Stimulated activated CD4-positive, alpha-beta T cell treated with anti-CD3 and anti-CD28 coated beads, Interleukin-4, amount 100 ng/mL, for 4 hours (primary cell): ENCODE measurements around the gene KPNA1.
"Not testable (repeated sequence)": the region's sequence is repeated elsewhere in the genome, so short reads cannot be mapped to it uniquely, and the experiment has no call there.

Experiments used
- DNase-seq, 2 experiments: peaks; one replicate each; pipeline ENCODE4 v3.0.0-alpha.2; 2020

Gene KPNA1

DNA sequence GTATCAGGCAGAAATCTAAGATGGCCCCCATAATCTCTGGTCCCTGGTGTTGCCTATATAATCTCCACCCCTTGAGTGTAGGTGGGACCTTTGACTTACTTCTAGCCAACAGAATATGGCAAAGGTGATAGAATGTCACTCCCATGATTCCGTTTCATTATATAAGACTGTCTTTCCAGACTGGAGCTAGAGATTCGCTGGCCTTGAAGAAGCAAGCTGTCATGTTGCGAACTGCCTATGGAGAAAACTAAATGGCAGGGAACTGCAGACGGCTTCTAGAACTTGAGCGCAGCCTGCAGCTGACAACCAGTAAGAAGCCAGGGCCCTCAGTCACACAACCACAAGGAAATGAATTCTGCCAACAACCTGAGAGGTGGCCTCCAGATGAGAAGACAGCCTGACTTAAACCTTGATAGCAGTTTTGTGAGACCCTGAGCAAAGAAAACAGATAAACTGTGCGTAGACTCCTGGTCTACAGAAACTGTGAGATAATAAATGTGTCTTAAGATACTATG, 2.2 kb upstream of the KPNA1 start:
- DNase-seq = no peak

- no peak for DNase-seq
These were observed 1.1 kb upstream of the KPNA1 start for GRCh38 chr3:122515870-122516269.

DNA sequence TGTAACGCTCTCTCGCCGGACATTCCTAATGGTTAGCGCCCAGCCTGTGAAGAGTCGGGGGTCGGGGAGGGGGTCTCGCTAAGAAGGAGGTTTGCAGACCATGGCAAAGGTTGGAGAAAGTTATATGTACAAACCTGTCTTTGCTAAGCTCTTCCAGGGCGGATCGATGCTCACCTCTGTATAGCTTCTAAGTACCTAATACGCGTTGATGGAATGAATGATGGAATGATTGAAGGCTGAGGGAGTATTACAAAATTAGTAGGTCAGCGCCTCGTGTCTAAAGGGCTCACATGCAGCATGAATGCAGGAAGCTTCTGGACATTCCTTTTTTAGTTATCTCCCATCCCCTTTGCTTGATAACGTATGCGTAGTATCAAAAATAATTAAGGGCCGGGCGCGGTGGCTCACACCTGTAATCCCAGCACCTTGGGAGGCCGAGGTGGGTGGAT, 305 bp upstream of the KPNA1 start:
- no peak for DNase-seq

GRCh38 chr3:122513386-122514122, 1.2 kb downstream of the KPNA1 start:
- DNase-seq = no peak

DNA sequence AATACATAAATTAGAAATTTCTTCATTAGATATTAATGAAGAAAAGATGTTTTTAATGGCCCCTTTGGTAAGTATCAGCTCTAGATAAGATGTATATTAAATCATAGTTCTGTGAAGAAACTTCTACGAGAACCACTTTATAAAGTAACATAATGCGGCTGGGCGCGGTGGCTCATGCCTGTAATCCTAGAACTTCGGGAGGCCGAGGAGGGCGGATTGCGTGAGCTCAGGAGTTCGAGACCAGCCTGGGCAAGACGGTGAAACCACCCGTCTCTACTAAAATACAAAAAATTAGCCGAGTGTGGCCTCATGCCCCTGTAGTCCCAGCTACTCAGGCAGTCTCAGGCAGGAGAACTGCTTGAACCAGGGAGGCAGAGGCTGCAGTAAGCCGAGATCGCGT, 2.5 kb downstream of the KPNA1 start:
- no peak for DNase-seq

DNA sequence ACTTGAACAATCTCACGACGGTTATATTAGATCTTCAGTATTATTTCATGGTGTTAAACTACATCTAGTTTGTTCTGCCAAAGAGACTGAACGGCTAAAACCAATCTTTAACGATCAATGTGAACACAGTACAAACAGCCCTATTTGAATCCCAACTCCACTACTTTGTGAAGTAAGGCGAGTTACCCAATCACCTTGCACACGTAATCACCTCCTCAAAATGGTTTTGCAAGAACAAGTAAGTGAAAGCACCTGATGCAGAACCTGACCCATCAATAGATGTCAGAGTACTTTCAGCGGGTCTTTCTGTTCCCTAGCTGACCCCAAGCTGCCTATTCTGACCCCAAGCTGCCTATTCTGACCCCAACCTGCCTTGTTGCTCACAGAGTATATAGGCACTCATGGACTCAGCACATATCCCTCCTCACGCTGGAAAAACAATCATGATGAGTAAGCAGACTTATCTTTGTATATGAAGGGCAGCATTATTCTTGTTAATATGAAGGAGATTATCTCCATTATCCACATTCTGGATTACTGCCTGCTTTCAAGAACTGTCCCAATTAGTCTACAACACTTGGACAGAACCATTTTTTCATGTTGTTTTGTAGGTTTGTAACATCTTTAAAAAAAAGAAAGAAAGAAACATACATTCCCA, 3.7 kb downstream of the KPNA1 start:
- DNase-seq = no peak

DNA sequence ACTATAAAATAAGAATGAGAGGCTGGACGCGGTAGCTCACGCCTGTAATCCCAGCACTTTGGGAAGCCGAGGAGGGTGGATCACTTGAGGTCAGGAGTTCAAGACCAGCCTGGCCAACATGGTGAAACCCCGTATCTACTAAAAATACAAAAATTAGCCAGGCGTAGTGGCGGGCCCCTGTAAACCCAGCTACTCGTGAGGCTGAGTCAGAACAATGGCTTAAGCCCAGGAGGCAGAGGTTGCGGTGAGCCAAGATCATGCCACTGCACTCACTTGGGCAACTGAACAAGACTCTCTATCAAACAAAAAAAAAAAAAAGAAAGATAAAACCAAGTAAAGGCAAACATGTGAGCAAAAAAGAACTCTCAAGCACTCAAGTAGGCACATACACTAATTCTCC, 5.8 kb downstream of the KPNA1 start:
- DNase-seq = not testable (repeated sequence)

DNA sequence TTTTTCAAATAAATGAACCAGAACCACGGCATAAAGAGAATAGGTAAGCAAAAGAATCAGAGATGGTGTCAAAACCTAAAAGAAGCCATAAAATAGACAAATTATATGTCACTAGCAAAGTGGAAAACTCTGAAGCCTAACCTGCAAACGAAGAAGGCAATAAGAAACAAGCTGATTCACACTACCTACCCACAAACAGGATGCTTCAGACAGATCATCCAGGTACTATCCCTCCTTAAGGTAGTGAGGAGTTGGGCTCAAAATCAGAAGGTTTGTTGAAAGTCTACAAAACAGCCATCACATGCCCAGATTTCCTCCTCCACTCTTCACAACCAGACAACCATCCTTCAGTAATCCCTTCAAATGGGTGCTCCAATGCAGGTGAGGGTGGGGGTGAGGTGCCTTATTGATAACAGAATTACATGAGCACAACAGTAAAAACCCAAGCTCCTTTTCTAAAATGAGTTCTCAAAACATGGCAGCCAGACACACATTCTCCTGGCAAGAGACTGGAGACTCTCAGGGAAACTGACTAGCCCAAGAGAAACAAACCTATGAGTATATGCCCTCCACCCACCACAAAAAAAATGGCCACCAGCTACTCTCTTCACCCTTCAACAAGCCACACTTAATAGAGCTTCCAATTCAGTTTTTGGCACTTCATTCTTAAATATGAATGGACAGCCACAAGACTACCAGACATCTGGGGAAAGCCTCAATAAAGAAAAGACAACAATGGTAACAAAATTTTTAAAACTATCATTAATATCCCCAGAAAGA, 6.4 kb downstream of the KPNA1 start:
- DNase-seq = no peak

- DNase-seq = no peak
These were observed 8.3 kb downstream of the KPNA1 start for GRCh38 chr3:122506450-122506849.

GRCh38 chr3:122505676-122506075, 9.1 kb downstream of the KPNA1 start:
- DNase-seq = no peak

DNA sequence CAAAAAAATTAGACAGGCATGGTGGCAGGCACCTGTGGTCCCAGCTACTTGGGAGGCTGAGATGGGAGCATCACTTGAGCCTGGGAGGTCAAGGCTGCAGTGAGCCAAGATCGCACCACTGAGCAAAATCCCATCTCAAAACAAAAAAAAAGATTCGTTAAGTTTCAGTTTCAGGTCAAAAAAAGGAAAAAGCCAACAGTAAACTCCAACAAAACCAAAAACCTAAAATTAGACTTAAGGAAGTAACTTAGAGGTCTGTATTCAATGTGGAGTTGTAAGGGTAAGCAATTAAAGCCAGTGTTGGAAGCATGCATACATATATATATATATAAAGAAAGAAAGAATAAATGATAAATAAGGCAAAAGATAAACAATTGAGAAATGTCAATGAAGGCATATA, 11.8 kb downstream of the KPNA1 start:
- no peak for DNase-seq

- no peak for DNase-seq
These were observed 12.6 kb downstream of the KPNA1 start for GRCh38 chr3:122502139-122502538.

GRCh38 chr3:122500964-122501363, 13.8 kb downstream of the KPNA1 start:
- not testable (repeated sequence) for DNase-seq

- no peak for DNase-seq
These were observed 16.6 kb downstream of the KPNA1 start for GRCh38 chr3:122498152-122498551.

DNA sequence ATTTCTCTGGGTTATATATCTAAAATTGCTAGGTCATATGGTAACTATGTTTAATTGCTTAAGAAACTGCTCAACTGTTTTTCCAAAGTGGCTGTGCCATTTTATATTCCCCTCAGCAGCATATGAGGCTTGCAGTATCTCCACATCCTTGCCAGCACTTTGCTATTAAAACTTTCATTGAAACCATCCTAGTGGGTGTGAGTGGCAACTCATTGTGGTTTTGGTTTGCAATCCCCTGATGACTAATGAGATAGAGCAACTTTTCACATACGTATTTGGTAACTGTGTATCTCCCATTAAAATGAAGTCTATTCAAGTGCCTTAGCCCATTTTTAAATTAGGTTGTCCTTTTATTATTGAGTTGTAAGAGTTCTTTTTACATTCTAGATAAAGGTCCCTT, 17.3 kb downstream of the KPNA1 start:
- peak in 1 of 2 experiments; percentile 41 for DNase-seq

- no peak for DNase-seq
These were observed 18.2 kb downstream of the KPNA1 start for GRCh38 chr3:122496508-122496907.

GRCh38 chr3:122493296-122493695, 21.4 kb downstream of the KPNA1 start:
- no peak for DNase-seq

GRCh38 chr3:122488262-122488973, 26.3 kb downstream of the KPNA1 start:
- DNase-seq = no peak

- DNase-seq = no peak
These were observed 29.8 kb downstream of the KPNA1 start for GRCh38 chr3:122484985-122485384.

DNA sequence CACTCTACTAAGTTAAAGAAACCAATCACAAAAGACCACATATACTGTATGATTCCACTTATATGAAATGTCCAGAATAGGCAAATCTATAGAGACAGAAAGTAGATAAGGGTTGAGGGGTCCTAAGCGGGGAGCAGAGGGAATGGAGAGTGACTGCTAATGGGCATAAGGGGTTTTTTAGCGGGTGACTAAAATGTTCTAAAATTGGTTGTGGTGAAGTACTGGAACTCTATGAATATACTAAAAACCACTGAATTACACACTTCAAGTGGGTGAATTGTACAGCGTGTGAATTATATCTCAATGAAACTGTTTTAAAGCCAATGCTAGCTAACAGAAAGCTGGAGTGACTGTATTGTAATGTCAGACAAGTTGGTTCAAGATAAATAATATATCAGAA, 33.3 kb downstream of the KPNA1 start:
- no peak for DNase-seq

GRCh38 chr3:122476532-122476931, 38.2 kb downstream of the KPNA1 start:
- DNase-seq = no peak

- DNase-seq = no peak
These were observed 39.4 kb downstream of the KPNA1 start for GRCh38 chr3:122475316-122475715.

DNA sequence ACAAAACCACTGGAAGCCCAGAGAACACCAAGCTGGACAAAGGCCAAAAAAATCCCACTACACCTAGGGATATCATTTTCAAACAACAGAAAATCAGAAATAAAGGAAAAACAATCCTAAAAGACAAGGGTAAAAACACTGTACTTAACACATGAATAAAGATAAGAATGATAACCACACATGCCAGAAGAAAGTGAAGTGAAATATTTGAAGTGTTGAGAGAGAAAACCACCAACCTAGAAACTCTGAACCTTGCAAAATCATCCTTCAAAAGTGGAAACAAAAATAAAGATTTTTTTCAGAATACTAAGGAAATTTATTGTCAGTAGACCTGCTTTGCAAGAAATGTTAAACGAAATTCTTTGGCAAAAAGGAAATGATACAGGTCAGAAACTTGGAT, 45.1 kb downstream of the KPNA1 start:
- DNase-seq = no peak
